Urinary bladder (tissue), 4 donors: ENCODE data around the gene C20orf173. TPM values are rescaled to one million over a fixed set of nuclear protein-coding genes. Genes with fewer than 3 reads are reported as not detected.

Source experiments
- DNase-seq: peaks from one replicate; pipeline ENCODE4 v3.0.0-alpha.2; 2015; ENCODE audit errors: extremely low spot score
- H3K27ac ChIP-seq: one replicate; pipeline ENCODE4 v1.5.1; 2013; ENCODE audit warnings: low read depth, mild to moderate bottlenecking, moderate library complexity
- H3K36me3 ChIP-seq: one replicate; pipeline ENCODE4 v1.6.1; 2013; ENCODE audit warnings: mild to moderate bottlenecking, moderate library complexity; ENCODE audit not compliant: insufficient read depth
- H3K4me1 ChIP-seq: one replicate; pipeline ENCODE4 v1.6.1; 2013; ENCODE audit warnings: mild to moderate bottlenecking, moderate library complexity; ENCODE audit not compliant: insufficient read depth
- H3K4me3 ChIP-seq: one replicate; pipeline ENCODE4 v1.5.1; 2013; ENCODE audit warnings: low read depth, low read length
- WGBS: extraction: QIAGEN DNeasy Blood & Tissue Kit; methylation state at CpG from one replicate; pipeline ENCODE4 v1.1.7; 2013; 5-methylcytosine and 5-hydroxymethylcytosine counted together
- polyA plus RNA-seq: library from polyadenylated mRNA; stranded (reverse); fragments of 200-250 nt; gene quantifications from one replicate; pipeline ENCODE4 v1.2.3, GENCODE V29; 2013
- total RNA-seq: library from RNA; depleted of rRNA; stranded (reverse); fragments of >200 nt; gene quantifications from one replicate; pipeline ENCODE4 v1.2.3, GENCODE V29; 2014
- donor health status: healthy with polysubstance abuse.
- donor health status: healthy.

C20orf173 gene
- total and polyA plus RNA-seq, 2 donors, result not detected

DNA sequence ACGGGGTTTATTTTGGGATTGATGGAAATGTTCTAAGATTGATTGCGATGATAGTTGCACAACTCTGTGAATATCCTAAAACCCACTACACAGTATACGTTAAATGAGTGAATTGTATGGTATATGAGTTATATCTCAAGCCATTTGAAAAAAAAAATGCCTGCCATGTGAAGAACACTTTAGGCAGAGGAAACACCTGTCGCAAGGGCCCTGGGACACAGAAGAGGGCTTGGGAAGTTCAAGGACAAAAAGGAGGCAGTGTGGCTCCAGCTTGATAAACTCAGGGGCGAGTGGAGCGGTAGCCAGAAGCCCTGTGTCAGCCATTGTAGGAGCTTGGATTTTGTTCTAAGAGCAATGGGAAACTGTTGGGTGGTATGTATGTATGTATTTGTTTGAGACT lies 37.1 kb downstream of the C20orf173 start:
- DNase-seq, result no peak
- Histone ChIP-seq H3K27ac (no peak overlapping the region), H3K36me3 (peaks cover 5% of the 10 kb centered on the region), H3K4me1 (no peaks in the 10 kb centered on the region), H3K4me3 (no peak overlapping the region)
- 98% methylated on average over 6 of the region's 6 CpGs for WGBS

DNA sequence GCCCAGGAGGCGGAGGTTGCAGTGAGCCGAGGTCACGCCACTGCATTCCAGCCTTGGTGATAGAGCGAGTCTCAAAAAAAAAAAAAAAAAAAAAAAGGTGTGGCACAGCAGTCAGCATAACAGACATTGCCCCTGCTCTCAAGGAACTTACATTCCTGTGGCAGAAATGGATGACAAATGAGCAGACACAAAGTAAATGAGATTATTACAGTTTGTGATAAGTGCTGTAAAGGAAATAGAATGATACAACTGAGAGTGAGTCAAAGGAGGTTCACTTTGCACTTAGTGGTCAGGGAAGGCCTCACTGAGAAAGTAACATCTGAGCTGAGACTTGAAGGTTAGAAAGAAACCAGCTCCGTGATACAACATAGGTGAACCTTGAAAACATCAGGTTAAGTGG lies 37.6 kb downstream of the C20orf173 start:
- H3K36me3 ChIP-seq, result peaks cover 5% of the 10 kb centered on the region
- DNase-seq, result no peak
- 97% methylated on average over 5 of the region's 5 CpGs for WGBS
- no peaks in the 10 kb centered on the region for H3K4me1 ChIP-seq
- no peak overlapping the region for H3K4me3 ChIP-seq
- no peak overlapping the region for H3K27ac ChIP-seq

- no peak overlapping the region for H3K27ac ChIP-seq
- peaks cover 5% of the 10 kb centered on the region for H3K36me3 ChIP-seq
- H3K4me3 ChIP-seq, result no peak overlapping the region
- no peaks in the 10 kb centered on the region for H3K4me1 ChIP-seq
- no peak for DNase-seq
- 81% methylated on average over 6 of the region's 6 CpGs for WGBS
Measured at GRCh38 chr20:35490736-35491181, 38.7 kb downstream of the C20orf173 start.

DNA sequence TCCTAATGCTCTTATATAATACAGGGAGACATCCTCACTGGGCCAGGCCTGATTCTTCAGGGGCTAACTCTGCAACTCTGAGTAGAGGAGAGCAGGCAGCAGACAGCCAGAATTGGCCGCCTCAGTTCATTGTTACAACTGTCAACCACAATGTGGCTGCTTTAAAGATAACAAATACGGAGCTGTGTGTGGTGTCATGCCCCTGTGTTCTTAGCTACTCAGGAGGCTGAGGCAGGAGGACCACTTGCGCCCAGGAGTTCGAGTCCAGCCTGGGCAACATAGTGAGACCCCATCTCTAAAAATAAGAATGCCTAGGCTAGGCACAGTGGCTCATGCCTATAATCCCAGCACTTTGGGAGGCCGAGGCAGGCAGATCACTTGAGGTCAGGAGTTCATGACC lies 39.7 kb downstream of the C20orf173 start:
- Histone ChIP-seq H3K27ac (no peak overlapping the region), H3K4me3 (no peak overlapping the region), H3K4me1 (no peaks in the 10 kb centered on the region), H3K36me3 (peaks cover 5% of the 10 kb centered on the region)
- WGBS, result 93% methylated on average over 5 of the region's 5 CpGs
- no peak for DNase-seq

DNA sequence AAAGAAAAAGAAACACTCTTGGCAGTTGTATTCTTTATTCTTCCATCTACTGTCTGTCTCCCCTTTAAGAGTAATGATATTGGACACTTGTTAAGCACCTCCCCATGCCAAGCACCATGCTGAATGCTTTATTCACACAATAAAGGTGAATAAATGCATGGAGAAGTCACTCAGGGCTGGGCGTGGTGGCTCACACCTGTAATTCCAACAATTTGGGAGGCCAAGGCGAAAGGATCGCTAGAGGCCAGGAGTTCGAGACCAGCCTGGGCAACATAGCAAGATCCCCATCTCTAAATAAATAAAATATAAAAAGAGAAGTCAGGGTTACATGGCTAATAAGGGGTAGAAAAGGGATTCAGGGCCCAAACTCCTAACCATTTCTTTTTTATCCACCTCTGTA lies 42.0 kb downstream of the C20orf173 start:
- H3K4me3 ChIP-seq, result no peak overlapping the region
- H3K27ac ChIP-seq, result no peak overlapping the region
- no peak for DNase-seq
- H3K4me1 ChIP-seq, result no peaks in the 10 kb centered on the region
- WGBS, result 97% methylated on average over 4 of the region's 4 CpGs
- H3K36me3 ChIP-seq, result no peaks in the 10 kb centered on the region

- no peaks in the 10 kb centered on the region for H3K4me1 ChIP-seq
- peaks cover 5% of the 10 kb centered on the region for H3K36me3 ChIP-seq
- DNase-seq, result no peak
- WGBS, result 95% methylated on average over 5 of the region's 5 CpGs
- H3K27ac ChIP-seq, result no peak overlapping the region
- no peak overlapping the region for H3K4me3 ChIP-seq
Measured at GRCh38 chr20:35479798-35480197, 49.7 kb downstream of the C20orf173 start.

DNA sequence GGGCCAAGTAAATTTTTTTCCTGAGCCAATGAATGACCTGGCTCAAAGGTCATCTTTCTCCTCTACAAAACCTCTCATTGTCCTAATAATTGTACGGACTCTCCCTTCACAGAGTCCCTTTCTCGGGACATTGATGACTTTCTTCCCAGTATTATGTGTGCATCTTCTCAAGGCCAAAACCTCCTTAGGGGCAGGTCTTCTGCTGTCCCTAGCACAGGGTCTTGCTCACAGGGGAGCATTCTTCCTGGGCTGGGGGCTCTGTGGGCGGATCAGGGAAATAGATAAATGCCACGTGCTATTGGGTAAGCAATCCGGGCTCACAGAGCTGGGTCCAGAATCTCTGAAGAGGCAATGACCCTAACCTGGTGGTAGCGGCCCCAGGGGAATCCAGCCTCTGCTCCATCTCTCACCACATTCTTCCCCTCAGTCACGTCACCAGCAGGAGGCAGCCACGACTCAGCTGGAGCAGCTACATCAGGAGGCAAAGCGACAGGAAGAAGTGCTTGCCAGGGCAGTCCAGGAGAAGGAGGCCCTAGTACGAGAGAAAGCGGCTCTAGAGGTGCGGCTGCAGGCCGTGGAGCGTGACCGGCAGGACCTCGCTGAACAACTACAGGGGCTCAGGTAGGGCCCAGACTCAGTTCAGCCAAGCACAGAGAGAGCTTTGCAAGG lies 50.5 kb downstream of the C20orf173 start:
- H3K36me3 ChIP-seq, result peaks cover 8% of the 10 kb centered on the region
- H3K4me1 ChIP-seq, result no peaks in the 10 kb centered on the region
- no peak for DNase-seq
- no peak overlapping the region for H3K27ac ChIP-seq
- no peak overlapping the region for H3K4me3 ChIP-seq
- 90% methylated on average over 16 of the region's 16 CpGs for WGBS

Other genes with a start within 250 kb of the C20orf173 start
- gene EIF6, start 244.9 kb downstream of the C20orf173 start, total RNA-seq, result 66.2 TPM
- gene EIF6, start 244.9 kb downstream of the C20orf173 start, polyA plus RNA-seq, result 141 TPM
- 0.21 TPM for gene FAM83C, start 237.2 kb downstream of the C20orf173 start, total RNA-seq
- 0.18 TPM for gene FAM83C, start 237.2 kb downstream of the C20orf173 start, polyA plus RNA-seq
- gene UQCC1, start 117.7 kb downstream of the C20orf173 start, total RNA-seq, result 33.5 TPM
- 29.0 TPM for gene UQCC1, start 117.7 kb downstream of the C20orf173 start, polyA plus RNA-seq
- 0.79 TPM for gene GDF5, start 91.4 kb downstream of the C20orf173 start, total RNA-seq
- gene GDF5, start 91.4 kb downstream of the C20orf173 start, polyA plus RNA-seq, result 0.13 TPM
- gene CEP250, start 74.1 kb downstream of the C20orf173 start, total RNA-seq, result 18.3 TPM
- 15.7 TPM for gene CEP250, start 74.1 kb downstream of the C20orf173 start, polyA plus RNA-seq
- 176 TPM for gene ERGIC3, start 12.4 kb upstream of the C20orf173 start, total RNA-seq
- 200 TPM for gene ERGIC3, start 12.4 kb upstream of the C20orf173 start, polyA plus RNA-seq
- gene SPAG4, start 86.2 kb upstream of the C20orf173 start, total RNA-seq, result 1.6 TPM
- 4.9 TPM for gene SPAG4, start 86.2 kb upstream of the C20orf173 start, polyA plus RNA-seq
- 87.9 TPM for gene CPNE1, start 135.2 kb upstream of the C20orf173 start, total RNA-seq
- gene CPNE1, start 135.2 kb upstream of the C20orf173 start, polyA plus RNA-seq, result 161 TPM
- gene RBM12, start 135.2 kb upstream of the C20orf173 start, total RNA-seq, result 64.8 TPM
- gene RBM12, start 135.2 kb upstream of the C20orf173 start, polyA plus RNA-seq, result 25.5 TPM
- 16.9 TPM for gene NFS1, start 169.7 kb upstream of the C20orf173 start, total RNA-seq
- gene NFS1, start 169.7 kb upstream of the C20orf173 start, polyA plus RNA-seq, result 33.4 TPM
- gene ROMO1, start 169.8 kb upstream of the C20orf173 start, total RNA-seq, result 78.8 TPM
- 252 TPM for gene ROMO1, start 169.8 kb upstream of the C20orf173 start, polyA plus RNA-seq
- 645 TPM for gene RBM39, start 212.6 kb upstream of the C20orf173 start, total RNA-seq
- gene RBM39, start 212.6 kb upstream of the C20orf173 start, polyA plus RNA-seq, result 183 TPM
- 32.5 TPM for gene PHF20, start 242.4 kb upstream of the C20orf173 start, total RNA-seq
- 30.5 TPM for gene PHF20, start 242.4 kb upstream of the C20orf173 start, polyA plus RNA-seq